ENCODE data around the gene ARID4B.

GRCh38 chr1:235315173-235315572 lies 12.8 kb downstream of the ARID4B start:
- TF ChIP-seq CTCF (IDR thresholded peaks at IDR 0.05; ENCODE audit: low read depth, low read length): no peak
- TF ChIP-seq POLR2A (IDR thresholded peaks at IDR 0.05; ENCODE audit: extremely low read depth, insufficient read length): no peak
- TF ChIP-seq MAX (IDR thresholded peaks at IDR 0.05; ENCODE audit: low read depth, low read length): no peak
